Heart left ventricle (tissue), 16 donors: ENCODE data around the gene SKIC8. TPM values are rescaled to one million over a fixed set of nuclear protein-coding genes. Genes with fewer than 3 reads are reported as not detected.

Experiments
- ATAC-seq, 4 donors: fragments of 200-7000 bp; cut with Tn5 transposase; one replicate each; pipeline ENCODE4 v1.9.1; 2020 to 2022; ENCODE audit warnings: moderate library complexity in 4 of 4, mild to moderate bottlenecking in 3 of 4, moderate number of reproducible peaks in 1 of 4
- DNase-seq, 5 donors: peaks; one replicate each; pipeline ENCODE4 v3.0.0-alpha.2; 2020
- H3K27ac ChIP-seq, 12 donors: fragments of 200-600 bp; sonication (generic) in 4 of 12; one replicate each; pipeline versions ENCODE4 v1.5.0 to v1.8.0; 2016 to 2022; ENCODE audit warnings: mild to moderate bottlenecking in 2 of 12
- H3K27me3 ChIP-seq, 9 donors: fragments of 200-600 bp; sonication (generic) in 2 of 9; one replicate each; pipeline versions ENCODE4 v1.5.1 to v1.8.0; 2016 to 2022; ENCODE audit warnings: mild to moderate bottlenecking in 3 of 9
- H3K36me3 ChIP-seq, 9 donors: fragments of 200-600 bp; sonication (generic) in 2 of 9; one replicate each; pipeline versions ENCODE4 v1.5.0 to v1.8.0; 2018 to 2022; ENCODE audit warnings: mild to moderate bottlenecking in 2 of 9
- H3K4me1 ChIP-seq, 12 donors: fragments of 200-600 bp; sonication (generic) in 4 of 12; one replicate each; pipeline versions ENCODE4 v1.5.0 to v1.8.0; 2016 to 2022; ENCODE audit warnings: mild to moderate bottlenecking in 3 of 12
- H3K4me3 ChIP-seq, 12 donors: fragments of 200-600 bp; sonication (generic) in 4 of 12; one replicate each; pipeline versions ENCODE4 v1.5.0 to v1.8.0; 2017 to 2022; ENCODE audit warnings: mild to moderate bottlenecking in 9 of 12, moderate library complexity in 4 of 12
- H3K9me3 ChIP-seq, 12 donors: fragments of 200-600 bp; sonication (generic) in 4 of 12; one replicate each; pipeline versions ENCODE4 v1.5.0 to v1.8.0; 2016 to 2022; ENCODE audit warnings: mild to moderate bottlenecking in 1 of 12
- POLR2A ChIP-seq, 2 donors: fragments of 450-650 bp; IDR thresholded peaks; one replicate each; pipeline ENCODE4 v1.6.1; 2017; ENCODE audit warnings: antibody characterized with exemption in 2 of 2, mild to moderate bottlenecking in 2 of 2, moderate library complexity in 2 of 2
- WGBS, 4 donors: extraction: QIAGEN DNeasy Blood & Tissue Kit in 2 of 4; methylation state at CpG; one replicate each; pipeline versions ENCODE4 v1.1.5 to v1.1.7; 2013 to 2018; 5-methylcytosine and 5-hydroxymethylcytosine counted together
- intact Hi-C, 10 donors: fragments of 100-400 bp; cut with DNase I; formaldehyde crosslinking; loops; one replicate each; pipeline versions ENCODE4 v1.11.1 to v1.14.2; 2022
- polyA plus RNA-seq, 2 donors: library from polyadenylated mRNA; stranded (reverse); fragments of 200-250 nt; gene quantifications; one replicate each; pipeline ENCODE4 v1.2.3, GENCODE V29; 2013
- total RNA-seq, 9 donors: library from RNA; depleted of rRNA in 2 of 9; stranded (reverse); fragments of >200 nt in 2 of 9; fragmentation: NEBNext Ultra II Directional in 3 of 9; extraction: Animal tissue kit (Norgen Biotek cat#: 25700) in 3 of 9; gene quantifications; one replicate each; pipeline versions ENCODE4 v1.1.0 to v1.2.4, GENCODE V29; 2016 to 2023
- TF ChIP-seq, protein P1 (sequence below), 12 donors: fragments of 200-600 bp; sonication (generic) in 4 of 12; IDR thresholded peaks; one replicate each; pipeline versions ENCODE4 v1.5.0 to v1.8.0; 2018 to 2022; ENCODE audit warnings: antibody characterized with exemption in 12 of 12, mild to moderate bottlenecking in 5 of 12
- donor health status: ischemic (EF 13 %, LVEDD 7.1; RV severe dilation, severe dysfunction).
- donor health status: healthy with polysubstance abuse.
- donor health status: DM: no; HTN: yes; CAD: no.
- donor health status: DM: no; HTN: no; CAD: no.
- donor health status: ischemic (EF 25% LVEDD 6.9; RV normal size, moderate dysfunction).
- donor health status: ischemic (EF 25% LVEDD 5.7; RV mildly dilated, moderate dysfunction).
- donor health status: healthy.
- donor health status: DM: yes; HTN: yes; CAD: no.
- donor health status: ischemic (EF 35%, LVEDD 5.7; RV mildly dilated, moderate dysfunction).
- donor health status: nonischemic (EF 11% LVEDD 7.7; RV severe dilation, severe dysfunction).
- donor health status: DM: yes; HTN: yes; CAD: no.
- donor health status: PGD.
- donor health status: ischemic (EF 29% LVEDD 5.4; RV normal size, mild dysfunction).
- donor health status: nonischemic (EF 23%, LVEDD 6.1; RV moderate dilation, normal function).

Gene SKIC8
- total and polyA plus RNA-seq, 11 donors: 20.8 to 50.2 (median 28.2) TPM

DNA sequence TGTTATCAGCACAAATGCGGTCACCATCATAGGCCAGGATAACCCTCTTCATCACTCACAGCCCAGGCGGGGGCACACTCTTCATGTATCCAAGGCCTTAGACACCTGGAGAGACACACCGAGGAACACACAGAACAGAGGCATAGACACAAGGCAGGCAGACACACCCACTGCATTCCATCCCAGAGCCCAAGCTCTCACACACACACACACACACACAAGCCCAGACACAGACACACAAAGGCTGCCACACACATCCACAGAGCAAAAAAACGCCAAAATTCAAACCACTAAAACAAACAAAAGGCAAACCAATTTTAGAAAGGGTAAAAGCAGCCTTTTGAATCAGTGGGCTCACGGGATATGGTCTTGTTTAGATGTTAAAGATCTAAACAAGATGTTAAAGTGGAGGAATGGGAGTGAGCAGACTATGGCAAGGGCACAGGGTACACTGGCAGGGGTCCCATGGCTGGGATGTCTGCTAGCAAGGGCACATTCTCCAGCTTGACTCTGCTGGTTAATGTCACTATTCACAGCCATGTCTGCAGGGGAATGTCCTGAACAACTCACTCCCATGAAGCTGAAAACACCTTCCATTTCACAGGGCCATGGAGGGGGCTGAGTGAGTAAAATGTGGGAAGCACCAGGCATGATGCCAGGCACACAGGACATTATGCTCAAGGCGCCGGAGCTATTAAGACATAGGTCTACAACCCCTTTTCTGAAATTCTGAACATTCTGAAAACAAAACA, 25.9 kb upstream of the SKIC8 start:
- intact Hi-C loops: no loop called here
- H3K27ac ChIP-seq: peak overlapping the region in 1 of 12 donors; percentile 48

DNA sequence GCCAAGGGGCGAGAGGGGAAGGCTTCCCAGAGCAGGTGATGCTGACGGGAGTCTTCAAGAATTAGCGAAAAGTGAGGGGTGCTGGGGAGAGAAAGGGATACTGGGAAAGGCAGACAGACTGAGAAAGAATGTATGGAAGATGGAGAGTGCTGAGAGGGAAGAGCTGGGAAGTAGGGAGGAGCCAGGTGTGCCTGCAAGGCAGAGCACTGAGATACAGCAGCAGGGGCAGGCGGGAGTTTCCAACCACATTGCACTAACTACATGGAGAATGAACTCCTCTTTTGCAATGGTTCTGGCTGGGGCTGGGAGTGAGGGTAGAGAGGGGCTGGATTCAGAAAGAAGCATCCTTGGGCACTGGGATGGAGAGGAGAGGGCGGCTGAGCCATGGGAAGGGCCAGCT, 24.7 kb upstream of the SKIC8 start:
- Histone ChIP-seq H3K36me3 (no peaks in the 10 kb centered on the region), H3K27me3 (no peaks in the 10 kb centered on the region), H3K4me1 (peaks cover 0 to 9% (median 0%) of the 10 kb centered on the region in 12 donors), H3K9me3 (no peaks in the 10 kb centered on the region), H3K4me3 (no peak overlapping the region), H3K27ac (no peak overlapping the region)
- ATAC-seq (no peak), DNase-seq (no peak)
- intact Hi-C loops: no loop called here
- 96 to 98% (median 96%) methylated on average over 5 of the region's 5 CpGs for WGBS, 4 donors
- TF ChIP-seq, protein P1, sequence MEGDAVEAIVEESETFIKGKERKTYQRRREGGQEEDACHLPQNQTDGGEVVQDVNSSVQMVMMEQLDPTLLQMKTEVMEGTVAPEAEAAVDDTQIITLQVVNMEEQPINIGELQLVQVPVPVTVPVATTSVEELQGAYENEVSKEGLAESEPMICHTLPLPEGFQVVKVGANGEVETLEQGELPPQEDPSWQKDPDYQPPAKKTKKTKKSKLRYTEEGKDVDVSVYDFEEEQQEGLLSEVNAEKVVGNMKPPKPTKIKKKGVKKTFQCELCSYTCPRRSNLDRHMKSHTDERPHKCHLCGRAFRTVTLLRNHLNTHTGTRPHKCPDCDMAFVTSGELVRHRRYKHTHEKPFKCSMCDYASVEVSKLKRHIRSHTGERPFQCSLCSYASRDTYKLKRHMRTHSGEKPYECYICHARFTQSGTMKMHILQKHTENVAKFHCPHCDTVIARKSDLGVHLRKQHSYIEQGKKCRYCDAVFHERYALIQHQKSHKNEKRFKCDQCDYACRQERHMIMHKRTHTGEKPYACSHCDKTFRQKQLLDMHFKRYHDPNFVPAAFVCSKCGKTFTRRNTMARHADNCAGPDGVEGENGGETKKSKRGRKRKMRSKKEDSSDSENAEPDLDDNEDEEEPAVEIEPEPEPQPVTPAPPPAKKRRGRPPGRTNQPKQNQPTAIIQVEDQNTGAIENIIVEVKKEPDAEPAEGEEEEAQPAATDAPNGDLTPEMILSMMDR (IDR thresholded peaks at IDR 0.05): no peak
- TF ChIP-seq POLR2A (IDR thresholded peaks at IDR 0.05): no peak

More for the DNA sequence above, 25.9 kb upstream of the SKIC8 start:
- ATAC-seq: peak; percentile 68 to 82 (median 77)
- Histone ChIP-seq H3K4me1 (peaks cover 0 to 9% (median 0%) of the 10 kb centered on the region in 12 donors), H3K36me3 (no peaks in the 10 kb centered on the region), H3K27me3 (no peaks in the 10 kb centered on the region), H3K9me3 (no peaks in the 10 kb centered on the region), H3K4me3 (no peak overlapping the region)
- TF ChIP-seq, protein P1 (IDR thresholded peaks at IDR 0.05): no peak
- no peak for TF ChIP-seq POLR2A (IDR thresholded peaks at IDR 0.05)
- DNase-seq: peak in 1 of 5 donors; percentile 24
- WGBS, 4 donors: 57 to 67% (median 62%) methylated on average over 7 of the region's 7 CpGs

DNA sequence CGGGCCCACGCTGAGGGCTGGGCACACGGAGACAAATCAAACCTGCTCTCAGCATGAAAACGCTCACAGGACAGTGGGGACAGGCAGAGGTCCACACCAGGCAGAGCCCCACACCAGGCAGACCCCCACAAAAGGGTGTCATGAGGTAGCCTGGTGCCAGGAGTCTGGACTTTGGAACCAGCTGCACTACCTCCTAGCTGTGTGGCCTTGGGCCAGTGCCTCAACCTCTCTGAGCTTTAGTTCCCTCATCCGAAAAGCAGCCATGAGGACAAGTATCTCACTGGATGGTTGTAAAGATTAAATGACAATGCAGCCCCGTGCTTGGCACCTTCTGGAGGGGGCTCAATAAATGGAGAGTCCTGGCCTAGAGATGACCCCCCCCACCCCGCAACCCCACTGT, 24.3 kb upstream of the SKIC8 start:
- intact Hi-C loops: no loop called here
- no peak for TF ChIP-seq POLR2A (IDR thresholded peaks at IDR 0.05)
- TF ChIP-seq, protein P1 (IDR thresholded peaks at IDR 0.05): no peak
- H3K4me3 ChIP-seq: no peak overlapping the region
- no peak for DNase-seq
- no peak for ATAC-seq
- no peaks in the 10 kb centered on the region for H3K9me3 ChIP-seq
- no peaks in the 10 kb centered on the region for H3K36me3 ChIP-seq
- peaks cover 0 to 9% (median 0%) of the 10 kb centered on the region in 12 donors for H3K4me1 ChIP-seq
- whole genome bisulfite sequencing, 4 donors: 89 to 92% (median 91%) methylated on average over 7 of the region's 7 CpGs
- H3K27ac ChIP-seq: no peak overlapping the region
- H3K27me3 ChIP-seq: no peaks in the 10 kb centered on the region

DNA sequence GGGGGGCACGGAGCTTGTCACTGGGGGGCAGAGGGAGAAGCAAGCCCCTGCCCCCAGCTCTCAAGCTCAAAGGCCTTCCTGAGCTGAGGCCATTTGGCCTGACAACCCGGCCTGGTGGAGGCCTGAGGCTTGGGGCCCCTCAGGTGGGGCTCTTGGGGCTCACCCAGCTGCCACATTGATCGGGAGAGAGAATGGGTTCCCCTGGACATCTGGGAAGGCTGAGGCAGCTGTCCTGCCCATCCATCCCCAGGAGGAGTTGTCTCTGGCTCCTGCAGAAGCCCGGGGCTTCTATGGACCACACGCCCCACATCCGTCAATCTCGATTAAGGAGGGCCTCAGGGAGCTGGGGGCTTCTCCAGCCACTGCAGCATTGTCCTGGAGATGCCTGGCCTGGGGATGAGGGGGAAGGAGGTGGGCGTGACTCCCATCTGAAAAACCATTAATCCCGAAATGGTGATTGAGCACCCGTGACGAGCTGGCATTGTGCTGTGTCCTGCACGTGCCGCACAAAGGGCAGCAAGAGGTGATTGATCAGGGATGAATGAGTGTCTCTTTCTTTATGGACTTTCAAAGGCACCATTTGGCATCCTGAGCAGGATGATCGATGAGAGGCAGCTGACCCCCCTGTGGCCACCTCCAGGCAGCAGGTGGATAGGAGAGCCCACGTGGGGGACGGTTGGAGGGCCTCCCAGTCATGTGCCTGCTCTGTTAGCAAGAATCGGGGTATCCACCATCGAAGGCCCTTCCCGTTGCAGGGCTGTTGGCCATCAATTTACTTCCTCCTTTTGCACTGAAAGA, 23.5 kb upstream of the SKIC8 start:
- Histone ChIP-seq H3K4me1 (peaks cover 0 to 9% (median 0%) of the 10 kb centered on the region in 12 donors), H3K27me3 (no peaks in the 10 kb centered on the region), H3K9me3 (no peaks in the 10 kb centered on the region), H3K36me3 (no peaks in the 10 kb centered on the region), H3K27ac (peak overlapping the region in 3 of 12 donors; percentile 19 to 56 (median 42)), H3K4me3 (no peak overlapping the region)
- WGBS, 4 donors: 81 to 86% (median 85%) methylated on average over 15 to 19 of the region's 19 CpGs
- ATAC-seq: no peak
- intact Hi-C loops: no loop called here
- TF ChIP-seq, protein P1 (IDR thresholded peaks at IDR 0.05): no peak
- no peak for DNase-seq
